WTC11 (cell line): Measurements from ENCODE around the gene PMEPA1. TPM values are rescaled to one million over a fixed set of nuclear protein-coding genes. Genes with fewer than 3 reads are reported as not detected.

Source experiments
- ATAC-seq: fragments of 200-7000 bp; cut with Tn5 transposase; 2 replicates; pipeline ENCODE4 v1.10.0; 2021; ENCODE audit warnings: mild to moderate bottlenecking, moderate library complexity
- CTCF ChIA-PET: fragments of 300-600 bp; sonication (Branson Sonifier 250); formaldehyde crosslinking; loops from one replicate; lab custom pipeline; 2021; ENCODE audit warnings: antibody characterized with exemption; lab: Charles Lee
- POLR2A ChIA-PET: fragments of 350-600 bp; sonication (Branson Sonifier 250); formaldehyde crosslinking; loops from one replicate; lab custom pipeline; 2021; ENCODE audit warnings: antibody characterized with exemption; lab: Charles Lee
- DNase-seq: peaks from one replicate; pipeline ENCODE4 v3.0.0; 2021; ENCODE audit warnings: low spot score
- H3K27ac Mint-ChIP-seq: 2 replicates; pipeline ENCODE4 v1.8.0; 2021; ENCODE audit warnings: mixed read lengths
- H3K27me3 Mint-ChIP-seq: 2 replicates; pipeline ENCODE4 v1.8.0; 2021; ENCODE audit warnings: low read depth, mild to moderate bottlenecking, moderate library complexity, mixed read lengths
- H3K36me3 Mint-ChIP-seq: 2 replicates; pipeline ENCODE4 v1.8.0; 2021; ENCODE audit warnings: mixed read lengths
- H3K4me1 Mint-ChIP-seq: 2 replicates; pipeline ENCODE4 v1.8.0; 2022; ENCODE audit warnings: mixed read lengths
- H3K4me3 Mint-ChIP-seq: 2 replicates; pipeline ENCODE4 v1.8.0; 2021; ENCODE audit warnings: mild to moderate bottlenecking, moderate library complexity, mixed read lengths
- H3K9me3 Mint-ChIP-seq: 2 replicates; pipeline ENCODE4 v1.8.0; 2021; ENCODE audit warnings: mixed read lengths
- CBFB ChIP-seq: sonication (generic); formaldehyde crosslinking; IDR thresholded peaks from 2 replicates; pipeline ENCODE4 v1.8.1; 2022; ENCODE audit warnings: mild to moderate bottlenecking, low read depth, missing genetic modification reagents
- ESRRA ChIP-seq: sonication (generic); formaldehyde crosslinking; IDR thresholded peaks from 2 replicates; pipeline ENCODE4 v1.8.1; 2022; ENCODE audit warnings: mild to moderate bottlenecking, missing genetic modification reagents, borderline replicate concordance
- ETV6 ChIP-seq: sonication (generic); formaldehyde crosslinking; IDR thresholded peaks from 2 replicates; pipeline ENCODE4 v1.8.1; 2022; ENCODE audit warnings: mild to moderate bottlenecking, missing genetic modification reagents
- FOXP1 ChIP-seq: sonication (generic); formaldehyde crosslinking; IDR thresholded peaks from 2 replicates; pipeline ENCODE4 v1.8.0; 2022; ENCODE audit warnings: missing genetic modification reagents, mild to moderate bottlenecking, moderate library complexity, borderline replicate concordance
- GRHL2 ChIP-seq: fragments of 250-450 bp; sonication (Bioruptor Pico); IDR thresholded peaks from 2 replicates; pipeline ENCODE4 v1.8.0; 2022; ENCODE audit warnings: mild to moderate bottlenecking, moderate library complexity; ENCODE audit not compliant: insufficient replicate concordance, severe bottlenecking
- NR1H2 ChIP-seq: sonication (generic); formaldehyde crosslinking; IDR thresholded peaks from 2 replicates; pipeline ENCODE4 v1.9.0; 2021; ENCODE audit warnings: mild to moderate bottlenecking, moderate library complexity, missing genetic modification reagents
- SMAD3 ChIP-seq: sonication (generic); formaldehyde crosslinking; IDR thresholded peaks from 2 replicates; pipeline ENCODE4 v1.8.0; 2022; ENCODE audit warnings: missing genetic modification reagents, mild to moderate bottlenecking, borderline replicate concordance
- TEAD4 ChIP-seq: sonication (generic); formaldehyde crosslinking; IDR thresholded peaks from 2 replicates; pipeline ENCODE4 v1.8.0; 2022; ENCODE audit warnings: mild to moderate bottlenecking, missing genetic modification reagents
- ZBTB21 ChIP-seq: sonication (generic); formaldehyde crosslinking; IDR thresholded peaks from 2 replicates; pipeline ENCODE4 v1.8.1; 2023; ENCODE audit warnings: mild to moderate bottlenecking, missing genetic modification reagents, borderline replicate concordance
- ZNF232 ChIP-seq: sonication (generic); formaldehyde crosslinking; IDR thresholded peaks from 2 replicates; pipeline ENCODE4 v1.8.0; 2022; ENCODE audit warnings: mild to moderate bottlenecking, missing genetic modification reagents
- ZNF416 ChIP-seq: fragments of 250-450 bp; sonication (Bioruptor Pico); IDR thresholded peaks from 2 replicates; pipeline ENCODE4 v1.9.0; 2021; ENCODE audit warnings: mild to moderate bottlenecking, inconsistent platforms
- total RNA-seq: library from RNA; stranded (reverse); gene quantifications from 3 replicates; pipeline ENCODE4 v1.2.3, GENCODE V29; 2021
- TF ChIP-seq, protein P1 (sequence below): sonication (generic); formaldehyde crosslinking; IDR thresholded peaks from 2 replicates; pipeline ENCODE4 v1.8.1; 2023; ENCODE audit warnings: mild to moderate bottlenecking, missing genetic modification reagents, moderate library complexity
- TF ChIP-seq, protein P2 (sequence below): fragments of 250-450 bp; sonication (Bioruptor Pico); IDR thresholded peaks from 2 replicates; pipeline ENCODE4 v1.9.0; 2021; ENCODE audit warnings: mild to moderate bottlenecking, borderline replicate concordance
- TF ChIP-seq, protein P3 (sequence below): sonication (generic); formaldehyde crosslinking; IDR thresholded peaks from 2 replicates; pipeline ENCODE4 v1.8.0; 2023; ENCODE audit warnings: missing genetic modification reagents, mild to moderate bottlenecking, borderline replicate concordance
- TF ChIP-seq, protein P4 (sequence below): sonication (generic); formaldehyde crosslinking; IDR thresholded peaks from 2 replicates; pipeline ENCODE4 v1.8.1; 2022; ENCODE audit warnings: low read depth, mild to moderate bottlenecking, moderate library complexity, missing genetic modification reagents, borderline replicate concordance

The PMEPA1 gene
- total RNA-seq, 1 experiment from 2014 or later = 40.6 TPM

DNA sequence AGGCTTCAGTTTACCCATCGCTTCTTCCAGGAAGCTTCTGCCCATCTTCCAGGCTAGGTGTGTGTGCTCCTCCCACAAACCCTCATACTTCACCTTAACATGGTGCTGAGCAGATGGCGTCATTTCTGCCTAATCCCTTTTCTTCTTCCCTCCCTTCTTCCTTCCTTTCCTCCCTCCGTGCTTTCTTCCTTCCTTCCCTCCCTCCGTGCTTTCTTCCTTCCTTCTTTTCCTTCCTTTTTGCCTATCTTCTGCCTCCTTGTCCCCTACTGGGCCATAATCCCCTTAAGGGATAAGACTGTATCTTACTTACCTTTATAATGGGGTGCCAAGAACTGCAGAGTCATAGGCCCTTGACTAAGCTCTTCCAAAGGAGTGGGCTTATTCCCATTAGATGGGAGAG, 27.5 kb upstream of the PMEPA1 start:
- Mint-ChIP-seq H3K27me3 (peaks cover 3% of the 10 kb centered on the region), H3K9me3 (no peaks in the 10 kb centered on the region), H3K4me3 (no peak overlapping the region), H3K4me1 (peaks cover 30% of the 10 kb centered on the region), H3K36me3 (no peaks in the 10 kb centered on the region), H3K27ac (no peak overlapping the region)
- ATAC-seq = no peak
- DNase-seq = no peak
- no peak for TF ChIP-seq SMAD3 (CRISPR knock-in tag)
- CTCF ChIA-PET = interaction anchor here (1.6 kb wide), 1 partner anchor 11 kb away, joined by 4 read pairs; no protein-coding TSS in a partner anchor
- POLR2A ChIA-PET = no interaction called here

DNA sequence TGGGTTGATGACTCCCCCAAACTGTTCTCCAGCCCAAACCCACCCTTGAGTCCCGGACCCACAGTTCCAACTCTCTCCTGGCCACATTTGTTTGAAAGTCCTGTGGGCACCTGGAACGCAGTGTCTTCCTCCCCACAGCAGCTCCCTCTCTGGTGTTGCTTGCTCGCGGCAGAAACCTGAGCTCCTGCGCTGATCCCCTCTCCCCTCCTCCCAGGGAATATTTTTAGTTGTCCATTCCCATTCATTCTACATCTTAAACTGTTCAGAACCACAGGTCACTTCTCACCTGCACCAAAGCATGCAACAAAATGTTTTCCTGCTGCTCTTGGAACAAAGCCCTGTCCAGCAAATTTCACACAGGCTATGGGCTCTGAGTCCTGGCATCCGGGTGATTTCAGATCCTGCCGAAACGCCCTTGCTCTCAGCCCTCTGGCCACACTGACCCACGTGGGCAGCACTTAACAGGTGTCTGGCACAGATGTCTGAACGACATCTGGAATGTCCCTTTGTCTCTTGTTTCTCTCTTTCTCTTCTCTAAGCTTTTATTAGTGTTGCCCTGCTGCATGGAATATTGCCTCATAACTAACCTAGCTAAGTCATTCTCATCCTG, 27.0 kb upstream of the PMEPA1 start:
- no peaks in the 10 kb centered on the region for H3K36me3 Mint-ChIP-seq
- ChIA-PET POLR2A (no interaction called here), CTCF (interaction anchor here (1.6 kb wide), 1 partner anchor 11 kb away, joined by 4 read pairs; no protein-coding TSS in a partner anchor)
- peaks cover 3% of the 10 kb centered on the region for H3K27me3 Mint-ChIP-seq
- no peak for TF ChIP-seq FOXP1 (CRISPR knock-in tag)
- TF ChIP-seq, protein P1, sequence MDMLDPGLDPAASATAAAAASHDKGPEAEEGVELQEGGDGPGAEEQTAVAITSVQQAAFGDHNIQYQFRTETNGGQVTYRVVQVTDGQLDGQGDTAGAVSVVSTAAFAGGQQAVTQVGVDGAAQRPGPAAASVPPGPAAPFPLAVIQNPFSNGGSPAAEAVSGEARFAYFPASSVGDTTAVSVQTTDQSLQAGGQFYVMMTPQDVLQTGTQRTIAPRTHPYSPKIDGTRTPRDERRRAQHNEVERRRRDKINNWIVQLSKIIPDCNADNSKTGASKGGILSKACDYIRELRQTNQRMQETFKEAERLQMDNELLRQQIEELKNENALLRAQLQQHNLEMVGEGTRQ (CRISPR knock-in tag) = no peak
- TF ChIP-seq, protein P2, sequence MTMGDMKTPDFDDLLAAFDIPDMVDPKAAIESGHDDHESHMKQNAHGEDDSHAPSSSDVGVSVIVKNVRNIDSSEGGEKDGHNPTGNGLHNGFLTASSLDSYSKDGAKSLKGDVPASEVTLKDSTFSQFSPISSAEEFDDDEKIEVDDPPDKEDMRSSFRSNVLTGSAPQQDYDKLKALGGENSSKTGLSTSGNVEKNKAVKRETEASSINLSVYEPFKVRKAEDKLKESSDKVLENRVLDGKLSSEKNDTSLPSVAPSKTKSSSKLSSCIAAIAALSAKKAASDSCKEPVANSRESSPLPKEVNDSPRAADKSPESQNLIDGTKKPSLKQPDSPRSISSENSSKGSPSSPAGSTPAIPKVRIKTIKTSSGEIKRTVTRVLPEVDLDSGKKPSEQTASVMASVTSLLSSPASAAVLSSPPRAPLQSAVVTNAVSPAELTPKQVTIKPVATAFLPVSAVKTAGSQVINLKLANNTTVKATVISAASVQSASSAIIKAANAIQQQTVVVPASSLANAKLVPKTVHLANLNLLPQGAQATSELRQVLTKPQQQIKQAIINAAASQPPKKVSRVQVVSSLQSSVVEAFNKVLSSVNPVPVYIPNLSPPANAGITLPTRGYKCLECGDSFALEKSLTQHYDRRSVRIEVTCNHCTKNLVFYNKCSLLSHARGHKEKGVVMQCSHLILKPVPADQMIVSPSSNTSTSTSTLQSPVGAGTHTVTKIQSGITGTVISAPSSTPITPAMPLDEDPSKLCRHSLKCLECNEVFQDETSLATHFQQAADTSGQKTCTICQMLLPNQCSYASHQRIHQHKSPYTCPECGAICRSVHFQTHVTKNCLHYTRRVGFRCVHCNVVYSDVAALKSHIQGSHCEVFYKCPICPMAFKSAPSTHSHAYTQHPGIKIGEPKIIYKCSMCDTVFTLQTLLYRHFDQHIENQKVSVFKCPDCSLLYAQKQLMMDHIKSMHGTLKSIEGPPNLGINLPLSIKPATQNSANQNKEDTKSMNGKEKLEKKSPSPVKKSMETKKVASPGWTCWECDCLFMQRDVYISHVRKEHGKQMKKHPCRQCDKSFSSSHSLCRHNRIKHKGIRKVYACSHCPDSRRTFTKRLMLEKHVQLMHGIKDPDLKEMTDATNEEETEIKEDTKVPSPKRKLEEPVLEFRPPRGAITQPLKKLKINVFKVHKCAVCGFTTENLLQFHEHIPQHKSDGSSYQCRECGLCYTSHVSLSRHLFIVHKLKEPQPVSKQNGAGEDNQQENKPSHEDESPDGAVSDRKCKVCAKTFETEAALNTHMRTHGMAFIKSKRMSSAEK (CRISPR knock-in tag) = no peak
- no peak for TF ChIP-seq ZNF232 (CRISPR knock-in tag)
- TF ChIP-seq ZBTB21 (CRISPR knock-in tag) = no peak
- TF ChIP-seq NR1H2 = no peak
- TF ChIP-seq ESRRA (CRISPR knock-in tag) = no peak
- no peak for TF ChIP-seq TEAD4 (CRISPR knock-in tag)
- no peak for TF ChIP-seq ZNF416 (CRISPR knock-in tag)
- H3K27ac Mint-ChIP-seq = no peak overlapping the region
- H3K9me3 Mint-ChIP-seq = no peaks in the 10 kb centered on the region
- ATAC-seq (no peak), DNase-seq (no peak)
- H3K4me3 Mint-ChIP-seq = no peak overlapping the region
- peaks cover 26% of the 10 kb centered on the region for H3K4me1 Mint-ChIP-seq

DNA sequence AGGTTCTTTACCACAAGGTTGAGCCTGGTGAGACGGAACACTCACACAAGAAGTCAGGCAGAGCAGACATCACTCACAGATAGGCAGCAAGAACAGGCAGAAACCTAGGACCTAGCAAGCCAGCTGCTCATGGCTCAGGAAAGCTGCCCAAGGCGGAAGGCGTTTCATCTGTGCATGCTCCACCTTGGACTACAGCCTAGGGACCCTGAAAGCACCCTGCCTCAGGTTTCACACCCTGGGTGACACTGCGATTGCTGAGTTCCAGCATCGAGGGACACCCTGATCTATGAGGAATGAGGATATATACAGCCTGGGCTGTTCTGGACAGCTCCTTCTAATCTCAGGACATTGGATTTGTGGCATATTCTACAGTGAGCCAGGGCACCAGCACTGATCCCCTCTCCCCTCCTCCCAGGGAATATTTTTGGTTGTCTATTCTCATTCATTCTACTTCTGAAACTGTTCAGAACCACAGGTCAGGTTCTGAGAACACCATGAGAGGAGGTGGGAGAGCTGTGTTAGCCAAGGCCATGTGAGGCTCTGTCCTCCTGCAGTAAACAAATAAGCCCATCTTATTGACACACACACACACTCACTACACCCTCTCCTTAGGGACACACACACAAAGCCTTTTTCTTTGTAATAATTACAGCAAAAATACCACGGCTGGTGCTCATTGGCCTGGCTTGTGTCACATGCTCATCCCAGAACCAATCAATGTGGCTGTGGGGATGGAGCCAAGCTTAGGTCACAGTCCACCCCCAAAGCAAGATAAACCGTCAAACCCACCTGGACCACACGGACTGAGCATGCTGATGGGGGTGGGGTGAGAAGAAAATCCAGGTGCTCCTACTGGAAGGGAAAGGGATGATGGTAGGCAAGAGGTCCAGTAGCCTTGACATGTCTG, 26.3 kb upstream of the PMEPA1 start:
- Mint-ChIP-seq H3K36me3 (no peaks in the 10 kb centered on the region), H3K27ac (no peak overlapping the region), H3K4me1 (peaks cover 26% of the 10 kb centered on the region), H3K9me3 (no peaks in the 10 kb centered on the region), H3K4me3 (no peak overlapping the region), H3K27me3 (peaks cover 6% of the 10 kb centered on the region)
- ATAC-seq (no peak), DNase-seq (no peak)
- POLR2A ChIA-PET = no interaction called here
- CTCF ChIA-PET = interaction anchor here (1.6 kb wide), 1 partner anchor 12 kb away, joined by 4 read pairs; no protein-coding TSS in a partner anchor
- TF ChIP-seq, protein P1 (CRISPR knock-in tag) = peak; percentile 54
- TF ChIP-seq CBFB (no peak), GRHL2 (no peak), SMAD3 (CRISPR knock-in tag) (no peak), ETV6 (CRISPR knock-in tag) (no peak)
- TF ChIP-seq, protein P3, sequence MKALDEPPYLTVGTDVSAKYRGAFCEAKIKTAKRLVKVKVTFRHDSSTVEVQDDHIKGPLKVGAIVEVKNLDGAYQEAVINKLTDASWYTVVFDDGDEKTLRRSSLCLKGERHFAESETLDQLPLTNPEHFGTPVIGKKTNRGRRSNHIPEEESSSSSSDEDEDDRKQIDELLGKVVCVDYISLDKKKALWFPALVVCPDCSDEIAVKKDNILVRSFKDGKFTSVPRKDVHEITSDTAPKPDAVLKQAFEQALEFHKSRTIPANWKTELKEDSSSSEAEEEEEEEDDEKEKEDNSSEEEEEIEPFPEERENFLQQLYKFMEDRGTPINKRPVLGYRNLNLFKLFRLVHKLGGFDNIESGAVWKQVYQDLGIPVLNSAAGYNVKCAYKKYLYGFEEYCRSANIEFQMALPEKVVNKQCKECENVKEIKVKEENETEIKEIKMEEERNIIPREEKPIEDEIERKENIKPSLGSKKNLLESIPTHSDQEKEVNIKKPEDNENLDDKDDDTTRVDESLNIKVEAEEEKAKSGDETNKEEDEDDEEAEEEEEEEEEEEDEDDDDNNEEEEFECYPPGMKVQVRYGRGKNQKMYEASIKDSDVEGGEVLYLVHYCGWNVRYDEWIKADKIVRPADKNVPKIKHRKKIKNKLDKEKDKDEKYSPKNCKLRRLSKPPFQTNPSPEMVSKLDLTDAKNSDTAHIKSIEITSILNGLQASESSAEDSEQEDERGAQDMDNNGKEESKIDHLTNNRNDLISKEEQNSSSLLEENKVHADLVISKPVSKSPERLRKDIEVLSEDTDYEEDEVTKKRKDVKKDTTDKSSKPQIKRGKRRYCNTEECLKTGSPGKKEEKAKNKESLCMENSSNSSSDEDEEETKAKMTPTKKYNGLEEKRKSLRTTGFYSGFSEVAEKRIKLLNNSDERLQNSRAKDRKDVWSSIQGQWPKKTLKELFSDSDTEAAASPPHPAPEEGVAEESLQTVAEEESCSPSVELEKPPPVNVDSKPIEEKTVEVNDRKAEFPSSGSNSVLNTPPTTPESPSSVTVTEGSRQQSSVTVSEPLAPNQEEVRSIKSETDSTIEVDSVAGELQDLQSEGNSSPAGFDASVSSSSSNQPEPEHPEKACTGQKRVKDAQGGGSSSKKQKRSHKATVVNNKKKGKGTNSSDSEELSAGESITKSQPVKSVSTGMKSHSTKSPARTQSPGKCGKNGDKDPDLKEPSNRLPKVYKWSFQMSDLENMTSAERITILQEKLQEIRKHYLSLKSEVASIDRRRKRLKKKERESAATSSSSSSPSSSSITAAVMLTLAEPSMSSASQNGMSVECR = no peak
- TF ChIP-seq, protein P4, sequence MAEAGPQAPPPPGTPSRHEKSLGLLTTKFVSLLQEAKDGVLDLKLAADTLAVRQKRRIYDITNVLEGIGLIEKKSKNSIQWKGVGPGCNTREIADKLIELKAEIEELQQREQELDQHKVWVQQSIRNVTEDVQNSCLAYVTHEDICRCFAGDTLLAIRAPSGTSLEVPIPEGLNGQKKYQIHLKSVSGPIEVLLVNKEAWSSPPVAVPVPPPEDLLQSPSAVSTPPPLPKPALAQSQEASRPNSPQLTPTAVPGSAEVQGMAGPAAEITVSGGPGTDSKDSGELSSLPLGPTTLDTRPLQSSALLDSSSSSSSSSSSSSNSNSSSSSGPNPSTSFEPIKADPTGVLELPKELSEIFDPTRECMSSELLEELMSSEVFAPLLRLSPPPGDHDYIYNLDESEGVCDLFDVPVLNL (CRISPR knock-in tag) = no peak
